SK-N-MC (cell line): ENCODE measurements around the gene CSF1R.

Source experiments
- EZH2 ChIP-seq: fragments of 200-600 bp; sonication (generic); IDR thresholded peaks from one replicate; pipeline ENCODE4 v1.6.1; 2017; ENCODE audit warnings: antibody characterized with exemption
- POLR2AphosphoS5 ChIP-seq: IDR thresholded peaks from 2 replicates; pipeline ENCODE4 v1.6.1; 2012; ENCODE audit warnings: mild to moderate bottlenecking, low read depth, low read length, borderline replicate concordance

DNA sequence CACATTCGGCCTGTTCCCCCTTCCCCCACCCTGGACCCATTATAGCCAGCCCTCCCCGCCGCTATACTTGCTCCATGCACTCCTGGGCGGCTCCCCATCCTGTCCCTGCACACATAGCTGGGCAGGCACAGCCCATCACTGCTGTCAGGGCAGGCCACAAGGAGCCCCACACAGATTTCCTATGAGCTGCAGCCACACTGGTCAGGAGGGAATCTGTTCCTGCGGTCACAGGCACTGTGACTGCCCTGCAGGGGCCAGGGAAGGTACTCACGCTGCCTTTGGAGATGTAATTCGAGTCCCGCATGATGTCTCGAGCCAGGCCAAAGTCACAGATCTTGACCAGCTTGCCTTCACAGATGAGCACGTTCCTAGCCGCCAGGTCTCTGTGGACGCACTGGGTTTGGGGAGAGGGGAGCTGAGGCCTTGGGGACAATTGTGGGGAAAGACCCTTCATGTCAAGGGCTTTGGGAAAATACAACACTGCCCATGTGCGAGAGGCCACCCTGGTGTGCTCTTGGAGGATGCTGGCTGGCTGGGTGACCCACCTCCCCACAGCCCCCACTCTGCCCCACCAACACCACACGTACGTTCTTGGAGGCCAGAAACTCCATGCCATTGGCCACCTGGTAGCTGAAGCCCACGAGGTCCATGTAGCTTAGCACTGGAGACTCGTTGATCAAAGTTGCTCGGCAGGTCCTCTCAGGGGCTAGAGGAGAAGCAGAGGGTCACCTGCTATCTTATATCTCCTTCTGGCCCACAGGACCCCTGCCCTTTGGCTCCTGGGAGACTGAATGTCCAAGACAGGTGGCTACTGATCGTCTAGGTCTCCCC, 34.5 kb upstream of the CSF1R start:
- no peak for TF ChIP-seq EZH2
- no peak for TF ChIP-seq POLR2AphosphoS5
